ENCODE data around the gene NOTCH1.

NOTCH1 gene

GRCh38 chr9:136544964-136545691, 720 bp downstream of the NOTCH1 start:
- no peak for DNase-seq (ENCODE audit: low spot score)

- DNase-seq (ENCODE audit: low spot score), result no peak
Measured at GRCh38 chr9:136544548-136544963, 1.3 kb downstream of the NOTCH1 start.

- DNase-seq (ENCODE audit: low spot score), result no peak
Measured at GRCh38 chr9:136543830-136544547, 1.9 kb downstream of the NOTCH1 start.

- no peak for DNase-seq (ENCODE audit: low spot score)
Measured at GRCh38 chr9:136543280-136543679, 2.6 kb downstream of the NOTCH1 start.

GRCh38 chr9:136542241-136543040, 3.4 kb downstream of the NOTCH1 start:
- DNase-seq (ENCODE audit: low spot score), result no peak

GRCh38 chr9:136541709-136542108, 4.1 kb downstream of the NOTCH1 start:
- no peak for DNase-seq (ENCODE audit: low spot score)

- no peak for DNase-seq (ENCODE audit: low spot score)
Measured at GRCh38 chr9:136541179-136541578, 4.7 kb downstream of the NOTCH1 start.

- no peak for DNase-seq (ENCODE audit: low spot score)
Measured at GRCh38 chr9:136539427-136540421, 6.1 kb downstream of the NOTCH1 start.

- DNase-seq (ENCODE audit: low spot score), result no peak
Measured at GRCh38 chr9:136538599-136539426, 7.0 kb downstream of the NOTCH1 start.

- DNase-seq (ENCODE audit: low spot score), result no peak
Measured at GRCh38 chr9:136537896-136538598, 7.8 kb downstream of the NOTCH1 start.

GRCh38 chr9:136537411-136537810, 8.4 kb downstream of the NOTCH1 start:
- no peak for DNase-seq (ENCODE audit: low spot score)

GRCh38 chr9:136536721-136537241, 9.1 kb downstream of the NOTCH1 start:
- DNase-seq (ENCODE audit: low spot score), result no peak

GRCh38 chr9:136536051-136536720, 9.7 kb downstream of the NOTCH1 start:
- DNase-seq (ENCODE audit: low spot score), result no peak

- no peak for DNase-seq (ENCODE audit: low spot score)
Measured at GRCh38 chr9:136535070-136535469, 10.8 kb downstream of the NOTCH1 start.

- no peak for DNase-seq (ENCODE audit: low spot score)
Measured at GRCh38 chr9:136534366-136534765, 11.5 kb downstream of the NOTCH1 start.

GRCh38 chr9:136533775-136534157, 12.1 kb downstream of the NOTCH1 start:
- DNase-seq (ENCODE audit: low spot score), result no peak

GRCh38 chr9:136532799-136533774, 12.8 kb downstream of the NOTCH1 start:
- DNase-seq (ENCODE audit: low spot score), result no peak

All from HuH-7.5 (cell line).